Activated CD8-positive, alpha-beta memory T cell treated with anti-CD3 and anti-CD28 coated beads for 24 hours (primary cell): ENCODE measurements around the gene PIP4K2A.
"Not testable (repeated sequence)": the region's sequence is repeated elsewhere in the genome, so short reads cannot be mapped to it uniquely, and the experiment has no call there.

Source experiments
- DNase-seq: peaks from one replicate; pipeline ENCODE4 v3.0.0-alpha.2; 2020

PIP4K2A gene

DNA sequence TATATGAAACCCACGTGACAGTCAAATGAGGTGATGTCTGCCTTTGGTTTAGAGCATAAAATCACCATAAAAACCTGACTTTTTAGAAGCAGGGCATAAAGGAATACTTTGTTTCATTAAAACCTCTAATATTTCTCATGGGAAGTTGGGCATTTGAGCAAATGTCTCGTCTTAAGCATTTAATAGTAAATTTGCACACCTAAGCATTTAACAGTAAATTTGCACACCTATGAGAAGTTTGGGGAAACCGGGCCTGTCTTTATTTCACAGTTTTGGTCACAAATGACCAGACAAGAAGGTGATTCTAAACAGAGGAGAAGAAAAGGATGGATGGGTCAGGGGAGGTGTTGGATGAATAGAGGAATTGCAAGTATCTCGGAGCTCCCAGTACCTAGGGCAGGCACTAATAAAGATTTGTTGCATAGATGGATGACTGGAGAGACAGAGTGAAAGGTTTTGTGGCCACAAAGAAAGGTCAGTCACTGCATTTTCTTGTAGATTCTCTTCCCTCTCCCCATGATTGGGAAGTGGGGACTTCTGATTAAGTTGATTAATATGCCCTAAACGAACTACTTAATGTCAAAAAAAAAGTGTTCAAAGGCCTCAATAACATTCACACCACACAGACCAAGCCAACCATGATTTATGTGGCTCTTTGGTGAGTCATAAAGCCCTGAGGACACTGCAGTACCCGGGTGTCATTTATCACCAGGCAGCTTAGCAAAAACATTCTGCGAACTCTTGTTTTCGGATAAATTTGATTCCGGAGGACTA lies 210.9 kb downstream of the PIP4K2A start:
- no peak for DNase-seq

DNA sequence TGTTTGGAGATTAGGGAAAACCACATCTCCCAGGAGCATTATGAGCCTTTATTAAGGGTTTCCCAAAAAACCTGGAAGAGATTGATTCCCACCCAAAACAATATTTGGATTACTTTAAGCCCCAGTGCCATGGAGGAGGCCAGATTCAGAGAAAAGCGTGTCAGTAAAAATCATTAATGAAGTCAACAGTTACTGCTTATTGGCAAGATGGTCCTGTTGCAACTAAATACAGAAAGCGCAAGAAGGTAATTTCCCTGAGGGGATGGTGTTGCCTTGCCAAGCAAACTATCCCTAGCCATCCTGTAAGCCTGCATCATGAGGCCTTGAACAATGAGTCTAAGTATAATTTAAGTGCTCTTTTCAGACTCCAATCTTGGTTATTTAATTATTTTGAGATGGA lies 212.5 kb downstream of the PIP4K2A start:
- no peak for DNase-seq

DNA sequence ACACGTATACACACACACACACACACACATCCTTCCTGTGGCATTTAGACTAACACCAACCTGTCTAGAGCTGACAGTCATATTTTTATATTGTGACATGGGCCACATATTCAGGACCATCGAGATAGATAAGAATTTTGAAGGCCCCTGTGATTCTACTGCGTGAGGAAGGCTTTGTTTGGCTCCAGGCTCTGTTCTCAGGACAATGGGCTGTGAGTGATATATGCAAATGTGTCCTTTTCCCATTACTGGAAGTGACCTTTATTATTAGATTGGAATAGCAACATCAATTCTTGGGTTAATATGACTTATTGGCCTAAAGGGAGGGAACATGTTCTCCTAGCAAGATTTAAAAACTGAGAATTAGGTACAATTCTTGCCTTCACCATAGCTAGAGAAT lies 213.0 kb downstream of the PIP4K2A start:
- DNase-seq: no peak

DNA sequence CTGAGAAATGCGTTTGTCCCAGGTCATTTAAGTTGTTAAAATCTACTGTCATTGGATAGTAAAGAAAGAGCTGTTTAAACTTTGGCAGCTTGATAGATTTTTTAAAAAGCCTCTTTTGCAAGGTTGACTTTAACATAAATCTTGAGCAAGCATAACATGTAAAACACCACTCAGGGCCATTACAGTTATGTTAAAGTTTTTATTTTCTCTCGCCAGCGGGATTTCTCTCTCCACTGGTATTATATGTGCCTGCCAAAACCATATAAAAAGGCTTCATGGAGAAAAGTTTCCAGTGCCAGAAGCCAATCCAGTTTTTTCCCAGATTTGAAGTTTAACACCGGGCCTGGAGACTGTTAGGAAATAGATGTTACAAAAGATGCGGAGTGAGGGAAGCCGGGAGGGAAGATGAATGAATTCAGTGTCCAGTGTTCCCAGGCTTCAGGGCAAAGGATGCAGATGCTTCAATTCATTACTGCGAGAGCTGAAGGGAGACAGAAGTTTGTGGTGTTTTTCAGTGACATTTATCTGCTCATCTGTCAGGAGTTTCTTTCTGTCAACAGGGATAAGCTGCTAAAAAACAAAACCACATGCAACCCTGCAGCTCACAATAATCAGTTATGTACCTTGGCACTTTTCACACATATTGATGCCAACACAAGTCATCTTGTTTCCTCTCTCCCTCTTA lies 213.6 kb downstream of the PIP4K2A start:
- no peak for DNase-seq

DNA sequence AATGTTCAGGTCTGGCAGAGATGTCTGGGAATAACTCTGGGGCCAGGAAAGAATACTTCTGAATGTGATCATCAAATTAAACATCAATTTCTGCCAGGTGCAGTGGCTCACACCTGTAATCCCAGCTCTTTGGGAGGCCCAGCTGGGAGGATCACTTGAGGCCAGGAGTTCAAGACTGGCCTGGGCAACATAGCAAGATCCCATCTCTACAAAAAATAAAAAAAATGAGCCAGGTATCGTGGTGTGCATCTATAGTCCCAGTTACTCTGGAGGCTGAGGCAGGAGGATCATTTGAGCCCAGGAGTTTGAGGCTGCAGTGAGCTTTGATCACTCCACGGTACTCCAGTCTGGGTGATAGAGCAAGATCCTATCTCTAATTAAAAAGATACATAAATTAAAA lies 214.4 kb downstream of the PIP4K2A start:
- DNase-seq: not testable (repeated sequence)

DNA sequence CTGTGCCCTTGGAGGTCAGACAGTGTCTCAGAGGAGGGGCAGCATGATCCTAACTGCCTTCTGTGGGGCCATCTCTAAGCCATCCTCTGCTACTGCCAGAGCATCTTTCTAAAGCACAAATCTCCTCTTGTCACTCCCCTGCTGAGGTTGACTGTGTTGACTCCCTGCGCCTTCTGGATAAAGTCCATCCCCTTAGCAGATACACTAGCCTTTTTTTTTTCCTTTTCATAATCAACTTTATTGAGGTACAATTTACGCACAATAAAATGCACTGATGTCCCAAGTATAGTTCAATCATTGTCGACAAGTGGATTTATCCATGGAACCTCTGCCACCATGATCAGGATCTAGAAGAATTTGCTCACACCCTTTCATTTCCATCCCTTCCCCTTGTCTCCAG lies 219.0 kb downstream of the PIP4K2A start:
- DNase-seq: no peak

DNA sequence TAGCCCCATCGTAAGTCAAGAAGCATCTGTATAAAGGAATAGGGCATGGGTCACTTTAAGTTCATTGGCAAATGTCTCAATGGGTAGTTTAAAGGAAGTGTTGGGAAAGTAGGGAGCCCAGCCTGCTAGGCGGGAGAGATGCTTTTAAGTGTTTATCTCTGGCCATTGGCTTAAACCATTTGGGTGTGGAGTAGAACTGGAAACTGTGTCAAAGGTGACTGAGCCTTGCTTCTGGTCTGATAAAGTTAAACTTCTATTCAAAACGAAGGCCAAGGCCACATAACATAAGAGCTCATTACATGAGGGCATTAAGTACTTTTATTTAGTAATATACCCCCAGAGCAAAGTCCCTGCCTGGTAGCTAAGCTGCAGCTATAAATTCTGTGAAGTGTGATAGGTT lies 220.4 kb downstream of the PIP4K2A start:
- no peak for DNase-seq

DNA sequence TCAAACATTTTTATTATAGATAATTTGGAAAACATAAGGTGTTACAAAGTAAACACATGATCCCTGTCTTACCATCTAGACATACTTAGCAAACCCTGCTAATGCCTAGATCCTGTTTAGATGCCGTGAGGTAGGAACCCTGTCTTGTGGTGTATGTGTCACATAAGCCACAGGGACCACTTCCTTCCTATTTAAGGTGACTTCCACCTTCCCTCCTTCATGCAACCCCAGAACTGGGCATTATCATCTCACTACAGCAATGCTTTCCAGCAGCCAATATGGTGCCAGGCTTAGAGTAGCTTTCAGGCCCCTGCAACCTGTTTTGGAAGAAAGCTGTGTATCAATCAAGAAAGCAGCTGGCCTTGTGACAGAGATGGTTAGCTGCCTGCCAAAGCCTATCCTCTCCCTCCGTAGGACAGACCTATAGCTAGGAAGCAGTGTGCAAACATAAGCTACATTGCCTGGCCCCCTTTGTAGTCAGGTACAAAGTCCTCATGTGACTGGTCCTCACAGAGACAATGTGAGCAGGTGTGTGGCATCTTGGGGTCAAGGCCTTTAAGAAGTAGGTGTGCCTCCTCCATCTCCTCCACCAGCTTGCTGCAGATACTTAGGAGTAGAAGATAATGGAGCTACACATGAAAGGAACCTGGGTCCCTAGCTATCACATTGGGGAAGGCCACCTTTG lies 222.3 kb downstream of the PIP4K2A start:
- DNase-seq: no peak

DNA sequence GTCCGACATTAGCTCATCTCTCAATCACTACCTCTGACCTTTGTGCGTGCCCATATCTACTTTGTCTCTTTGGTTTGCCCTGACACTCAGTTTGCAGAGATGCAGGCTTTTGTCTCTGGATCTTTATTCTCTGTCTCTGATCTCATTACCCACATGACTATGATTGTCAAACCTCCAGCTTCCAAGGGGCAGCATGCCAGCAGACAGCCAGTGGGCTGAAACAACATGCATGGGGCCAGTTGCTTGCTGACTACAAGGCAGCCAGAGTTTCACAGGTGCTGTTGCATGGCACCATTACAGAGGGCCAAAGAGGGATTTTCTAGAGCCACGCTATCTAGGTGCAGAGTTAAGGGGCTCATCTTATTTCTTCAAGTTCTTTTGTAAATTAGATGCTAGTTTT lies 222.9 kb downstream of the PIP4K2A start:
- no peak for DNase-seq

DNA sequence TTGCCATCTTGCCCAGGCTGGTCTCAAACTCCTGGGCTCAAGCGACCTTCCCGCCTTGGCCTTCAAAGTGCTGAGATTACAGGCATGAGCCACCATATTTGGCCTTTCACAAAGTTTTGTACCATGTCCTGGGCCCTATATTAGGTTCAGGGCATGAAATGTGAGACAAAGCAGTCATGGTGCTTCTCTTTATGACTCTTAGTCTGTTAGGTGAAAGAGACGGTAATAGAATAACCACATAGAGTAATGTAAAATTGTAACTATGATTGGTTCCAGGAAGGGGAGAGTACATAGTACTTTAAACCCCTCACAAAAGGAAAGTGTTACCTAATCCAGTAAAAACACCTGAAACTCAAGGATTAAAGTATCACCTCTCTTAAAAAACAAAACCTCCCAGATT lies 224.4 kb downstream of the PIP4K2A start:
- no peak for DNase-seq

DNA sequence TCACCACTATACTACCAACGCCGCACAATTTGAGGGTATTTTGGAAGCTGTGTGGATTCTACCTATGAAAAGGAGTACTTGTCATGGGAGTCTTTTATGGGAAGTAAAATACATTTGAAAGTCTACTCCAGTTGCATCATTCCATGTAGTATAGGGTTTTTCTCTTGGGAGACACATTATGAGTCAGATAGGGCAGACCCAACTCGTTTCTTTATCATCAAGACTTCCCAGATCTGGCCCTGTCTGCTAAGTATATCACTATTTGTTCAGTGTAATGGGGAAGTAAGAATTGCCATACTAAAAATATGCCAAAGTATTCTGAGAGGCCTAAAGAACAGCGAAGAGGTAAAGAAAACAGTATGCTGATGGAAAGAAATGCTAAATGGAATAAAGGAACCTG lies 224.9 kb downstream of the PIP4K2A start:
- no peak for DNase-seq

DNA sequence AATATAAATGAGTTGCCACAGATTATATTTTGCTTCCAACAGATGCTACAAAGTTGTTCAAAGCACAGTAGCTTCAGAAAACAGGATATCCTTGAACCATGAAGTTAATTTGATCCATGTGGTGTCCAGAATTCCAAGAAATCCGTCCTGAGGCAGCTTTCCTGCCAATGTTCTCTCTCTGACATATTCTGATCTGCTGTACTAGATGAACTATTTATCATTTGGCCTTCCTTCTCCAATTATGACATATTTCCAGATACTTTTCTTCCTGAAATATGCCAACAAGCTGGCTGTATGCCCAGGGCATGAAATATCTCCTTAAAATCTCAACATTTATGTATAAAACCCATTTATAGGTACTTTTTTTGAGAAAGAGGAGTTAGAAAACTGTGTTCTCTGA lies 227.9 kb downstream of the PIP4K2A start:
- no peak for DNase-seq
